ENCODE measurements around the gene MAPK1.
"Not testable (repeated sequence)": the region's sequence is repeated elsewhere in the genome, so short reads cannot be mapped to it uniquely, and the experiment has no call there.

DNA sequence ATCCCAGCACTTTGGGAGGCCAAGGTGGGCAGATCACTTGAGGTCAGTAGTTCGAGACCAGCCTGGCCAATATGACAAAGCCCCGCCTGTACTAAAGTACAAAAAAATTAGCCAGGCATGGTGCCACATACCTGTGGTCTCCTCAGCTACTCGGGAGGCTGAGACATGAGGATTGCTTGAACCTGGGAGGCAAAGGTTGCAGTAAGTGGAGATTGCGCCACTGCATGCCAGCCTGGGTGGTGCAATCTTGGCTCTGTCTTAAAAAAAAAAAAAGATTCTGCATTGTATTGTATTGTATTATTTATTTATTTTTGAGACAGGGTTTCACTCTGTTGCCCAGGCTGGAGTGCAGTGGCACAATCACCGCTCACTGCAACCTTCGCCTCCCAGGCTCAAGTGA lies 122.5 kb downstream of the MAPK1 start:
- not testable (repeated sequence) for TF ChIP-seq EZH2 (IDR thresholded peaks at IDR 0.05; ENCODE audit: borderline replicate concordance, low read depth, low read length, severe bottlenecking); POLR2A (IDR thresholded peaks at IDR 0.05; ENCODE audit: low read depth, low read length); FOS (IDR thresholded peaks at IDR 0.05; ENCODE audit: borderline replicate concordance, insufficient read depth, low read length); JUN (IDR thresholded peaks at IDR 0.05; ENCODE audit: borderline replicate concordance, insufficient read depth, insufficient read length, low read depth)
- TF ChIP-seq, protein P1, sequence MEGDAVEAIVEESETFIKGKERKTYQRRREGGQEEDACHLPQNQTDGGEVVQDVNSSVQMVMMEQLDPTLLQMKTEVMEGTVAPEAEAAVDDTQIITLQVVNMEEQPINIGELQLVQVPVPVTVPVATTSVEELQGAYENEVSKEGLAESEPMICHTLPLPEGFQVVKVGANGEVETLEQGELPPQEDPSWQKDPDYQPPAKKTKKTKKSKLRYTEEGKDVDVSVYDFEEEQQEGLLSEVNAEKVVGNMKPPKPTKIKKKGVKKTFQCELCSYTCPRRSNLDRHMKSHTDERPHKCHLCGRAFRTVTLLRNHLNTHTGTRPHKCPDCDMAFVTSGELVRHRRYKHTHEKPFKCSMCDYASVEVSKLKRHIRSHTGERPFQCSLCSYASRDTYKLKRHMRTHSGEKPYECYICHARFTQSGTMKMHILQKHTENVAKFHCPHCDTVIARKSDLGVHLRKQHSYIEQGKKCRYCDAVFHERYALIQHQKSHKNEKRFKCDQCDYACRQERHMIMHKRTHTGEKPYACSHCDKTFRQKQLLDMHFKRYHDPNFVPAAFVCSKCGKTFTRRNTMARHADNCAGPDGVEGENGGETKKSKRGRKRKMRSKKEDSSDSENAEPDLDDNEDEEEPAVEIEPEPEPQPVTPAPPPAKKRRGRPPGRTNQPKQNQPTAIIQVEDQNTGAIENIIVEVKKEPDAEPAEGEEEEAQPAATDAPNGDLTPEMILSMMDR (IDR thresholded peaks at IDR 0.05; ENCODE audit: extremely low read depth in 1 of 2, insufficient read depth in 1 of 2, low read depth in 1 of 2, low read length in 2 of 2): not testable (repeated sequence)
- TF ChIP-seq, protein P2, sequence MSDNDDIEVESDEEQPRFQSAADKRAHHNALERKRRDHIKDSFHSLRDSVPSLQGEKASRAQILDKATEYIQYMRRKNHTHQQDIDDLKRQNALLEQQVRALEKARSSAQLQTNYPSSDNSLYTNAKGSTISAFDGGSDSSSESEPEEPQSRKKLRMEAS (IDR thresholded peaks at IDR 0.05; ENCODE audit: insufficient read depth, insufficient read length): not testable (repeated sequence)

Data from endothelial cell of umbilical vein (primary cell).